ENCODE data around the gene MAGI1.

Gene MAGI1

DNA sequence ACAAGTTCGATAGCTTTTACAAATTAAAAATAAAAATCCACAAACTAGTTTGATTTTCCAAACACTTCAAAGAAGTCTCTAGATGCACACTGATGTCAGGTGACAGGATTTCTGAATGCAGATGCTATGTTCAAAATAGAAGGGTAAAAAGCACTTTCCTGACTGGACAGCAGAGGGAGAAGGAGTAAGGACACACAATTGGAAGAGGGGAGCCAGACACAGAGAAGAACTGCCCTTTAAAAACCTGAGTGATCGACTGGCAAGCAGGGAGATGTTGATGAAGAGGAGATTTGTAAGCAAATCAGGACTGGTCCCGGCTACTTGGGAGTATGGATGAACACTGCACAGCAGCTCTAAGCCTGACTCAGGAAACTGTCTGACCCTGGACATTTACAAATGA is 612.8 kb downstream of the MAGI1 start:
- no peak for DNase-seq (ENCODE audit: insufficient read length)
- TF ChIP-seq TAF1 (IDR thresholded peaks at IDR 0.05; ENCODE audit: borderline replicate concordance, low read depth, low read length): no peak
- no peak for TF ChIP-seq POLR2AphosphoS5 (IDR thresholded peaks at IDR 0.05; ENCODE audit: low read depth, low read length)
- TF ChIP-seq POLR2A (IDR thresholded peaks at IDR 0.05; ENCODE audit: low read depth, low read length): no peak
- FAIRE-seq: no peak

DNA sequence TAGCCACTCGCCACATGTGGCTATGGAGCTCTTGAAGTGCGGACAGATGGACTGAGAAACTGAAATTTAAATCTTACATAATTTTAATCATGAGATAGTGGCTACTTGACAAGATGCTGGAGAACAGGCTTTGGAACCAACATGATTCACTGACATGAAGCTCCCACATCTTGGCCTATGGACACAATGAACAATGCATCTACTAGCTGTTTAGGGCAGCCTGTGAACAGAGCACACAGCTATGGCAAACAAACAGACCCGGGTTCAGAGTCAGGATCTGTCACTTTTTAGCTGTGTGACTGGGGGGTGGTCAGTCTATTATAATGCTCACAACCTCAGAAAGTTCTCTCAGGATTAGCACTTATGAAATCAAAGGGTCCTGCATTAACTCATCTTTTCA is 616.6 kb downstream of the MAGI1 start:
- no peak for TF ChIP-seq POLR2AphosphoS5 (IDR thresholded peaks at IDR 0.05; ENCODE audit: low read depth, low read length)
- no peak for TF ChIP-seq TAF1 (IDR thresholded peaks at IDR 0.05; ENCODE audit: borderline replicate concordance, low read depth, low read length)
- no peak for TF ChIP-seq POLR2A (IDR thresholded peaks at IDR 0.05; ENCODE audit: low read depth, low read length)
- no peak for DNase-seq (ENCODE audit: insufficient read length)
- FAIRE-seq: no peak

DNA sequence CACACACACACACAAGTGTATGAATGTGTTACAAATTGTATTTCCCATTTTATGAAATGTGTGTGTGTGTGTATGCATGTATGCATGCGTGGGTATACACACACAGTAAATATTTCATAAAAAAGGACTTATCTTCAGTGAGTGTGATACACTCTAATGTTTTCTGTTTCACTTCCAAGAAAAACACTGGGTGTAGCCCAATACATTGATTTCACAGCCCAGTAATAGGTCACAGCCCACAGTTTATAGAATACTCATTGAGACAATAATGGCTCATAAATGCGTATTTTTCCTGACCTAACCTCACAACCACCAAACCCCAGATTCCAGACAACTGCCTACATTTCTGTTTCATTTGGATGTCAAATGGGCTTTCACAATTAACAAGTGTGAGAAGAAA is 619.5 kb downstream of the MAGI1 start:
- no peak for FAIRE-seq
- no peak for DNase-seq (ENCODE audit: insufficient read length)
- TF ChIP-seq TAF1 (IDR thresholded peaks at IDR 0.05; ENCODE audit: borderline replicate concordance, low read depth, low read length): no peak

DNA sequence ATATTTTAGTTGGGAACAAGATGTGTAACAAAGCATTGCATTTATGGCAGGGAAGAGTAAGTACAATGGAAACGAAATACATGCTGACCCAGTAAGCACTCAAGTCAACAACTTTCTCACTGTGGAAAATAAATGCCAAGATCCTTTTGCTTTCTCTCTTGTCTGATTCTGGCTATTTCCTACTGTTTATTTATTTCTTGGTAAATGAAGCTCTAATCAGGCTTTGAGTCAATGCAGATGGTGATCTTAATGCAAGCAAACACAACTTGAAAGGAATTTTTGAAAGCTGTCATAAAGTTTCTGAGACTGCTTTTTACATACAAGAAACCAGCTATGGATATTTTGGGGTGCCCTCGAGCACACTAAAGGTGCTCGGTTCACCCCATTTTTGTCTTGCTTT is 624.8 kb downstream of the MAGI1 start:
- TF ChIP-seq TAF1 (IDR thresholded peaks at IDR 0.05; ENCODE audit: borderline replicate concordance, low read depth, low read length): no peak
- TF ChIP-seq POLR2A (IDR thresholded peaks at IDR 0.05; ENCODE audit: low read depth, low read length): no peak
- no peak for TF ChIP-seq POLR2AphosphoS5 (IDR thresholded peaks at IDR 0.05; ENCODE audit: low read depth, low read length)
- no peak for DNase-seq (ENCODE audit: insufficient read length)
- no peak for FAIRE-seq

DNA sequence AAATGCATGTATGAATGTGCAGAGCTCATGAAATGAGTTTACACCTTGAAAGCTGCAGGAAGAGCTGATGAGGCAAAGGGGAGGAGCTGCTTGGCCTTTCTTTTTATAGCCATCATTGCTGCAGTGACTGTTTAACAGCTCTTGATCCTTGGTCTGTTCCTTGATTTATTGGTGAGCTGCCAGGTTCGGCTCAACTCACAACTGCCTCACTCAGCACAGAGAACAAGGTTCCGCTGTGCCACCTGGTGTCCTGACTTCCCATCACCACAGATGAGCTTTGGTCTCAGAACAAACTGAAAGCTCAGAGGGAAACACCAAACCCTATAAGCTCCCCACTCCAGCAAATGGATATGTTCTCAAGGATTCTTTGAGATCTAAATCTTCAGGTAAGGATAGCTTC is 626.1 kb downstream of the MAGI1 start:
- no peak for TF ChIP-seq POLR2A (IDR thresholded peaks at IDR 0.05; ENCODE audit: low read depth, low read length)
- no peak for TF ChIP-seq POLR2AphosphoS5 (IDR thresholded peaks at IDR 0.05; ENCODE audit: low read depth, low read length)
- TF ChIP-seq TAF1 (IDR thresholded peaks at IDR 0.05; ENCODE audit: borderline replicate concordance, low read depth, low read length): no peak
- no peak for FAIRE-seq
- DNase-seq (ENCODE audit: insufficient read length): no peak

DNA sequence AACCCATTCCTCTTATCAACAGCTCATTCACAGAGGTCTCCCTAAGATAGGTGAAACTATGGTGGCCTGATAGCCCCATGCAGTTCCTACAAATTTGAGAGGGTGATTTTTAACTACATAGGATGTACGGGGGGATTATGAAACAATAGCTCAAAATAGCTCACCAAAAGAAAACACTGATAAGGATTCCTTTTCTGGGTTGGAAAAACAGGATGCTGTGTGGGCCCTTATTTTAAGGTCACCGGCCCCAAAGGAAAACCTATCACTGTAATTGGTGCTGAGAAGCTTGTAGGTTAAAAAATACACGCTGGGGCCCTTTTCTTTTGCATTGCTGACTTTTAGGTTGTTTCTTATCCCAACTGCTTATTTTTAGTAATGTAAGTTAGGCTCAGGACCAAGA is 627.4 kb downstream of the MAGI1 start:
- no peak for FAIRE-seq
- TF ChIP-seq TAF1 (IDR thresholded peaks at IDR 0.05; ENCODE audit: borderline replicate concordance, low read depth, low read length) (no peak), POLR2AphosphoS5 (IDR thresholded peaks at IDR 0.05; ENCODE audit: low read depth, low read length) (no peak), POLR2A (IDR thresholded peaks at IDR 0.05; ENCODE audit: low read depth, low read length) (no peak)
- DNase-seq (ENCODE audit: insufficient read length): no peak

DNA sequence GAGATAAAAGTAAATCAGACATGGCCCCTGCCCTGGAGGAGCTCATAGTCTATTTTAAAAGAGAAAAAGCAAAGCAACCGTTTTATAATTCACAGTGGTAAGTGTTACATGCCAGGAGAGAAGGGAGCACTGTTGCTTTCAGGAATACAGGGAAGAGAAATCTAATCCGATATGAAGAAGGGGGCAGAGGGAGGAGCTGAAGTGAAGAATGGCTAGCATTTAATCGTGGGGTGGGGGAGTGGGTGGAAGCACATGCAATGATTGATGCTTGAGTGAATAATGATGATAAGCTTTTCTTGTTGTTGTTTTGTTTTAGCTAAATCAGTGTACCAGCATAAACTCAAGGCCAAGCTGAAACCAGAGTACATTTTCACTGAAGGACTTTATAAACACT is 629.5 kb downstream of the MAGI1 start:
- TF ChIP-seq TAF1 (IDR thresholded peaks at IDR 0.05; ENCODE audit: borderline replicate concordance, low read depth, low read length) (no peak), POLR2A (IDR thresholded peaks at IDR 0.05; ENCODE audit: low read depth, low read length) (no peak), POLR2AphosphoS5 (IDR thresholded peaks at IDR 0.05; ENCODE audit: low read depth, low read length) (no peak)
- FAIRE-seq: no peak

DNA sequence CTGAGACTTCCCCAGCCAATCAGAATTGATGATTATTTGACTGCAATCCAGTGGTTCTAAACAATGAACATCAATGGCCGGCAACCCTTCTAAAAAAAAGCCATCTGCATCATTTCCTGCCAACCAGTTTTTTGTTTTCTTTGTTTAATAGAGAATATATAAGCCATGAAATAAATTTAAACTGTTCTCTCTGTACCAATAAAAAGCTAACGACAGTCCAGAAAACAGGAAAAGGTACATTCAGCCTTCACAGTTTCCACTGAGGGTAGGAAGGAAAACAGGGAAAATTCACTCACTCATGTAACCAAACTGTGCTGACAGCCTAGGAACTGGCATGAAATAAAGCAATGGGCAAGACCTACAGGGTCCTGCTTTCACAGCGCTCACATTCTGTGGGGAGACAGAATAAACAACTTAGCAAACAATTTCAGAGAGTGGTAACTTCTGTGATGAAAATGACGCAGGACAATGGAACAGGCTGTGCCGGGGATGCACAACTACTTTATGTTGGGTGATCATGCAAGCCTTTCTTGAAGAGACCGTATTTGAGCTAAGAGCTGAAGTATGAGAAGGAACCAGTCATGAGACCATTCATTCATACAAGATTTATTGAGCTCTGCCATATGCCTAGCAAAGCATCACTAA is 630.1 kb downstream of the MAGI1 start:
- FAIRE-seq (no peak), DNase-seq (ENCODE audit: insufficient read length) (no peak)
- no peak for TF ChIP-seq POLR2AphosphoS5 (IDR thresholded peaks at IDR 0.05; ENCODE audit: low read depth, low read length)
- TF ChIP-seq POLR2A (IDR thresholded peaks at IDR 0.05; ENCODE audit: low read depth, low read length): no peak
- TF ChIP-seq TAF1 (IDR thresholded peaks at IDR 0.05; ENCODE audit: borderline replicate concordance, low read depth, low read length): no peak

More for the DNA sequence above, 629.5 kb downstream of the MAGI1 start:
- no peak for DNase-seq (ENCODE audit: insufficient read length)

DNA sequence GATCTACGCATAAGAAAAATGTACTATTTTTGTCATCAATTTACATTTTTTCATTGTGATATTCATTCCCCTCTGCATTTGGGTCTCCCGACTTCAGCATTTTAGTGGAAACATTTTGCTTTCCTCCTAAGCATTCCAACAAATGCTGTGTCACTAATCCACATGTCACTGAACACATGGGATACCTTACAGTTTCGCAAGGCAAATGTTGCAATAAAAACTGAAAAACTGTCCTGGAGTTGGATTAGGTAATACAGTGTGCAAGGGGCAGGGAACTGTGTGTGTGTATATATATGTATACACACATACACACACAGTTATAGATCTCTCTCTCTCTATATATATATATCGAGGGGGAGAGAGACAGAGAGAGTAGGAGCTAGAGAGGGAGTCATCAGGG is 632.2 kb downstream of the MAGI1 start:
- DNase-seq (ENCODE audit: insufficient read length) (no peak), FAIRE-seq (no peak)
- TF ChIP-seq POLR2A (IDR thresholded peaks at IDR 0.05; ENCODE audit: low read depth, low read length) (no peak), TAF1 (IDR thresholded peaks at IDR 0.05; ENCODE audit: borderline replicate concordance, low read depth, low read length) (no peak)

DNA sequence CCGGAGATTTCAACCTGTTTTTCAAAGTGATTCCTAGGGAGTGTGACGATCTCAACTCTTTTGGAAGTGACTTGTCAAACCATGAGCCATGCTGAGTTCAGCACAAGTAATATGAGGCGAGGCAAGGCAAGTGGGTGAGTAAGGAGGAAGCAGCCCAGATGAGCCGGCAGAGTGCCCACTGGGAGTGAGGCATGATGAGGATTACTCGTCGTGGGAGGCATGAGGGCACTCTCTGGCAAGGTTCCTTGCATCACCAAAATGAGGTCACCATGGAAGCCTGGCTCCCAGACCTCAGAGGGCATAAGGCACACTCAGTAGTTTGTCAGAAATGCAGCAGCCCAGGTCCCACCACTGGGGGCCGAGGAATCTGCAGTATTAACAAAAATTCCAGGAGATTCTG is 636.1 kb downstream of the MAGI1 start:
- TF ChIP-seq TAF1 (IDR thresholded peaks at IDR 0.05; ENCODE audit: borderline replicate concordance, low read depth, low read length) (no peak), POLR2A (IDR thresholded peaks at IDR 0.05; ENCODE audit: low read depth, low read length) (no peak), POLR2AphosphoS5 (IDR thresholded peaks at IDR 0.05; ENCODE audit: low read depth, low read length) (no peak)
- FAIRE-seq: no peak
- no peak for DNase-seq (ENCODE audit: insufficient read length)

DNA sequence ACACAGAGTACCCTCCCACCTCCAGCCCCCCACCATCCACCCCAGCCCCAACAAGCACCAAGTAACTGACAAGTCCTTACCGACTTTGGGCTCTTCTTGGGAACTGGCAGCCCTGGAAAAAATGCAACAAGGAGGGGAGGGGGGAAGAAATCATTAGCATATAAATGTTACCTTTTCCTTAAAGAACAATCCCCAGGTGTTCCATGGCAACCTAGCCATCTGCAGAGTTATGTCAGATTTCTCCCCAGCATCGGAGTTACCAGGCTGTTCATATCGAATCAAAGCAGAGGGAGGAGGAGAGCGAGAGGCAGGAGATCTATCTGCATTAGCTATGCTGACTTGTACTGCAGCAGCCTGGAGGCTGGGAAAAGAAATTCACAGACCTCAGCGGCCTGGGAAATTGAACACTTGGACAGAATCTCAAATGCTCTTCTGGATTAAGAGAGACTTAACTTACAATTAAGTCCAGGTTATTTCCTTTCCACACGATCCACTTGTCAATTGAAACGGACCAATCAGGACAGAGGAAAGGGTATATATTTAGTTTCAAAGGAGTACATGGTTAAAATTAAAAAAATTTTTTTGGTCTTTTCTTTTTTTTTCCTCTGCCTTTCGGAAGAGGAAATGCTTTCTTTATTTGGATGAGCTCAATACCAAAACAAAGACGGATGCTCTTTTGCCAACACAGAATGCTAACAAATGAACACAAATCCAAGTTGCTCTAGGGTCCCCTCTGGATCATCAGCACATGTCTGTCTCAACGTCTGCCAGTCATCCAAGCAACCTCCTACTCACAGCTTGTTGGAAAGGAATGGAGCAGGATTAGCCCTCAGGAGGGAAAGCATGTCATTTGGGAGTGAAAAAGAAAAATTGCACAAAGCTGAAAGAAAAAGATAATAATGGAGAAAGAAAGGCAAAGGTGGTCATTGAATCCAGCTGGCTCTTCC is 637.1 kb downstream of the MAGI1 start:
- no peak for TF ChIP-seq TAF1 (IDR thresholded peaks at IDR 0.05; ENCODE audit: borderline replicate concordance, low read depth, low read length)
- TF ChIP-seq POLR2AphosphoS5 (IDR thresholded peaks at IDR 0.05; ENCODE audit: low read depth, low read length): no peak
- no peak for TF ChIP-seq POLR2A (IDR thresholded peaks at IDR 0.05; ENCODE audit: low read depth, low read length)
- DNase-seq (ENCODE audit: insufficient read length) (no peak), FAIRE-seq (no peak)

DNA sequence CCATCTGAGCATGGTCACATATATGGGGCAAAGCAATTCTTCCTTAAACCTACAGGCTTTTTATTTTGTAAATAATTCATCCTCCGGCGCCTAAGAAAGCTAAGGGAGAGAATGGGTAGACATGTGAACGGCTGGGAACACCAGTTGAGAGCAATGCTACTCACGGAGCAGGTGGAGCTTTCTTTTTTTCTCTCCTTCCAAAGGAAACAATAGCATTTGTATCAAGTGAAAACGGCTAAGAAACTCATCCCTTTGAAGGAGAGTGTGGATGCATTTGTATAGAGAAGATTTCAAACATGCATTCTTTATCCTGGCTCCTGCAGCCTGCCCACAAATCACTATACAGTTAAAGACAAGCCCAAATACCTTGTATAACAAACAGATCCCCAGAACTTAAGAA is 637.8 kb downstream of the MAGI1 start:
- no peak for FAIRE-seq
- TF ChIP-seq TAF1 (IDR thresholded peaks at IDR 0.05; ENCODE audit: borderline replicate concordance, low read depth, low read length) (no peak), POLR2AphosphoS5 (IDR thresholded peaks at IDR 0.05; ENCODE audit: low read depth, low read length) (no peak), POLR2A (IDR thresholded peaks at IDR 0.05; ENCODE audit: low read depth, low read length) (no peak)
- no peak for DNase-seq (ENCODE audit: insufficient read length)

All from GM12892 (cell line).